Fibroblast of gingiva (primary cell): ENCODE measurements around the gene CBS.
"Not testable (repeated sequence)": the region's sequence is repeated elsewhere in the genome, so short reads cannot be mapped to it uniquely, and the experiment has no call there.

ENCODE experiments used
- DNase-seq: peaks from one replicate; pipeline ENCODE4 v3.0.0-alpha.2; 2011; ENCODE audit warnings: low read depth

CBS gene

GRCh38 chr21:43024439-43025136, 51.0 kb downstream of the CBS start:
- DNase-seq: no peak

GRCh38 chr21:43023175-43023574, 52.5 kb downstream of the CBS start:
- no peak for DNase-seq

- DNase-seq: no peak
Measured at GRCh38 chr21:43021756-43022600, 53.7 kb downstream of the CBS start.

- DNase-seq: no peak
Measured at GRCh38 chr21:43021191-43021590, 54.4 kb downstream of the CBS start.

- no peak for DNase-seq
Measured at GRCh38 chr21:43020771-43021170, 54.9 kb downstream of the CBS start.

GRCh38 chr21:43020177-43020576, 55.5 kb downstream of the CBS start:
- no peak for DNase-seq

- no peak for DNase-seq
Measured at GRCh38 chr21:43018519-43018918, 57.1 kb downstream of the CBS start.

GRCh38 chr21:43016728-43017127, 58.9 kb downstream of the CBS start:
- no peak for DNase-seq

GRCh38 chr21:43015906-43016540, 59.6 kb downstream of the CBS start:
- DNase-seq: no peak

- no peak for DNase-seq
Measured at GRCh38 chr21:43012596-43012995, 63.0 kb downstream of the CBS start.

- DNase-seq: no peak
Measured at GRCh38 chr21:43006874-43007208, 68.8 kb downstream of the CBS start.

- not testable (repeated sequence) for DNase-seq
Measured at GRCh38 chr21:43006051-43006873, 69.4 kb downstream of the CBS start.

GRCh38 chr21:43005635-43006034, 70.0 kb downstream of the CBS start:
- no peak for DNase-seq

GRCh38 chr21:43004926-43005325, 70.7 kb downstream of the CBS start:
- no peak for DNase-seq
